Tibial nerve (tissue), 4 donors: ENCODE measurements around the gene UTP11. TPM values are rescaled to one million over a fixed set of nuclear protein-coding genes. Genes with fewer than 3 reads are reported as not detected.
A peak's percentile ranks its signal among the peaks of the same experiment; 100 is the strongest.

Experiments used
- DNase-seq, 2 donors: peaks; one replicate each; pipeline ENCODE4 v3.0.0-alpha.2; 2019; ENCODE audit warnings: low spot score in 2 of 2
- H3K27ac ChIP-seq, 4 donors: fragments of 200-600 bp; sonication (generic) in 3 of 4; one replicate each; pipeline ENCODE4 v1.5.1; 2017 to 2019; ENCODE audit warnings: mild to moderate bottlenecking in 1 of 4
- H3K27me3 ChIP-seq, 2 donors: fragments of 200-600 bp; sonication (generic) in 1 of 2; one replicate each; pipeline versions ENCODE4 v1.5.1 to v1.6.0; 2017 to 2019
- H3K36me3 ChIP-seq, 3 donors: fragments of 200-600 bp; sonication (generic); one replicate each; pipeline ENCODE4 v1.5.1; 2018 to 2019
- H3K4me1 ChIP-seq, 4 donors: fragments of 200-600 bp; sonication (generic) in 3 of 4; one replicate each; pipeline ENCODE4 v1.5.1; 2017 to 2019
- H3K4me3 ChIP-seq, 4 donors: fragments of 200-600 bp; sonication (generic) in 3 of 4; one replicate each; pipeline ENCODE4 v1.5.1; 2017 to 2019; ENCODE audit warnings: mild to moderate bottlenecking in 1 of 4, moderate library complexity in 1 of 4
- H3K9me3 ChIP-seq, 4 donors: fragments of 200-600 bp; sonication (generic) in 3 of 4; one replicate each; pipeline ENCODE4 v1.5.1; 2017 to 2019
- EP300 ChIP-seq, 2 donors: sonication (generic); formaldehyde crosslinking; IDR thresholded peaks; one replicate each; pipeline ENCODE4 v1.6.1; 2017; ENCODE audit warnings: antibody characterized with exemption in 2 of 2, mild to moderate bottlenecking in 1 of 2
- POLR2A ChIP-seq, 2 donors: fragments of 450-650 bp; IDR thresholded peaks; one replicate each; pipeline ENCODE4 v1.6.1; 2017; ENCODE audit warnings: antibody characterized with exemption in 2 of 2, mild to moderate bottlenecking in 2 of 2, moderate library complexity in 2 of 2
- WGBS, 2 donors: methylation state at CpG; one replicate each; pipeline ENCODE4 v1.1.5; 2018; 5-methylcytosine and 5-hydroxymethylcytosine counted together
- total RNA-seq, 4 donors: library from RNA; depleted of rRNA; stranded (reverse); fragments of >200 nt; gene quantifications; one replicate each; pipeline ENCODE4 v1.1.0, GENCODE V29; 2016
- TF ChIP-seq, protein P1 (sequence below), 5 experiments: fragments of 200-600 bp in 3 of 5; fragments of 450-650 bp in 2 of 5; sonication (generic) in 3 of 5; IDR thresholded peaks; one replicate each; pipeline ENCODE4 v1.5.1; 2016 to 2019; ENCODE audit warnings: antibody characterized with exemption in 5 of 5, mild to moderate bottlenecking in 3 of 5, moderate library complexity in 2 of 5

UTP11 gene
- total RNA-seq, 4 donors from 2014 or later = 16.5 to 36.8 (median 25.7) TPM

DNA sequence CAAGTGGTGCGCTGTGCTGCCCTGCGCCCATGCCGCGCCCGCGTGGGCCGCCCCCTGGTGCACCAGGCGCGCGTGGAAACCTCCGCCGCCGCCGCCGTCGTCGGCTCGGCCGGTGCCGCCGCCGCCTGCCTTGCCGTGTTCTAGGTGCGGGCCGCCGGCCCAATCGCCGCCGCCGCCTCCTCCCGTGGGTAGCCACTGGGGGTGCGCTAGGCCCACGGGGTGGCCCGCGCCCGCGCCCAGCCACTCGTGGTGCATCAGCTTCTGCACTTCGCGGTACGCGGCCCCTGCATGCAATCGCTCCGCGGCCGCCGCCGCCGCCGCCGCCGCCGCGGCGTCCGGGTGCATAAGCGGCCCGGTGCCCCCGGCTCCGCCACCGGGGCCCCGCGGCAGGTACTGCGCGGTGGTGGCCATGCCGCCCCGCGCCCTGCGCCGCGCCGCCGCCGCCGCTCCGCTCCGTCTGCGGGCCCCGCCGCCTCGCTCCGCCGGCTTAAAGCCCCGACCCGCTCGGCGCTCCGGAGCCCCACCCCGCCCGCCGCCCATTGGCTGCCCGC lies 33.9 kb downstream of the UTP11 start, which contains the start of gene POU3F1:
POU3F1 (minus strand) TSS at position 461 of the 551 bp plus-strand sequence; CDS start at position 411, 50 bp downstream.
- no peak for DNase-seq
- no peaks in the 10 kb centered on the region for H3K9me3 ChIP-seq
- WGBS, 2 donors = 0 to 2% methylated on average over 7 to 24 of the region's 92 CpGs
- peaks cover 0 to 41% of the 10 kb centered on the region in 2 donors for H3K27me3 ChIP-seq
- H3K36me3 ChIP-seq = peaks cover 0 to 4% (median 0%) of the 10 kb centered on the region in 3 donors
- peak within 1 kb of the TSS; percentile 48 to 79 (median 62) for H3K4me3 ChIP-seq
- peaks cover 0 to 58% (median 12%) of the 10 kb centered on the region in 4 donors for H3K4me1 ChIP-seq
- TF ChIP-seq, protein P1, sequence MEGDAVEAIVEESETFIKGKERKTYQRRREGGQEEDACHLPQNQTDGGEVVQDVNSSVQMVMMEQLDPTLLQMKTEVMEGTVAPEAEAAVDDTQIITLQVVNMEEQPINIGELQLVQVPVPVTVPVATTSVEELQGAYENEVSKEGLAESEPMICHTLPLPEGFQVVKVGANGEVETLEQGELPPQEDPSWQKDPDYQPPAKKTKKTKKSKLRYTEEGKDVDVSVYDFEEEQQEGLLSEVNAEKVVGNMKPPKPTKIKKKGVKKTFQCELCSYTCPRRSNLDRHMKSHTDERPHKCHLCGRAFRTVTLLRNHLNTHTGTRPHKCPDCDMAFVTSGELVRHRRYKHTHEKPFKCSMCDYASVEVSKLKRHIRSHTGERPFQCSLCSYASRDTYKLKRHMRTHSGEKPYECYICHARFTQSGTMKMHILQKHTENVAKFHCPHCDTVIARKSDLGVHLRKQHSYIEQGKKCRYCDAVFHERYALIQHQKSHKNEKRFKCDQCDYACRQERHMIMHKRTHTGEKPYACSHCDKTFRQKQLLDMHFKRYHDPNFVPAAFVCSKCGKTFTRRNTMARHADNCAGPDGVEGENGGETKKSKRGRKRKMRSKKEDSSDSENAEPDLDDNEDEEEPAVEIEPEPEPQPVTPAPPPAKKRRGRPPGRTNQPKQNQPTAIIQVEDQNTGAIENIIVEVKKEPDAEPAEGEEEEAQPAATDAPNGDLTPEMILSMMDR (IDR thresholded peaks at IDR 0.05) = peak in 1 of 5 experiments; percentile 20
- no peak for TF ChIP-seq EP300 (IDR thresholded peaks at IDR 0.05)
- peak; percentile 26 to 50 for TF ChIP-seq POLR2A (IDR thresholded peaks at IDR 0.05)
- H3K27ac ChIP-seq = peak within 1 kb of the TSS; percentile 47 to 95 (median 80)

DNA sequence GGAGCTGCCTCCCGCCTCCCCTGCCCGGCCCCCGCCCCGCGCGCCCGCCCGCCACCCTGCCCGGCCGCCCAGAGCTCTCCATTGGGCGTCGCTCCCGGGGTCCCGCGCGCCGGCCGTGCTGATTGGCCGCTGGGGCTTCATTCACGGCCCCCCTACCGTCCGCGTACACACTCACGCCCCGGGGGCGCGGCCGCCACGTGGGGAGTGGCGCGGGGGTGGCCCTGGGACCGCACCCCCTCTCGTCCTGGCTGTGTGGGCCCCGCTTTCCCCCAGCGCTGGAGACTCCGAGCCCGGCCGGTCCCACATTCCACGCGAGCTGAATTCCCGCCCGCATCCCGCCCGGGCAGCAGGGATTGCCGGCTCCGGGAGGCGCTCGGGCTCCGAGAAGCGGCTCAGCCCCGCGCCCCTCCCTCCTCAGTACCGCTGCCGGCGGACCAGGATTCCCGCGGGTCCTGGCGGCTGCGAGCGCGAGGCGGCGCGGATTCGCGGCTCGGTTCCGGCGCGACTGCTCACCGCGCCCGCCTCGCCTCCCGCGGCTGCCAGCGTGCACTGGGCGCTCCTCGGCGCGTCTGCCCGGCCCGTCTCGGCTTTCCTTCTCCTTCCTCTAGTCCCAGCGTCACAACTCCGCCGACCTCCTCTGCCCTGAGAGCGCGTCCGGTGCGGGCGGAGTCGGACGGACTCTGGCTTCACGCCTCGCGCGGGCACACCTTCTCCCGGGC lies 34.5 kb downstream of the UTP11 start:
- 0 to 1% methylated on average over 3 to 37 of the region's 99 CpGs for whole genome bisulfite sequencing, 2 donors
- H3K27ac ChIP-seq = peak overlapping the region; percentile 45 to 86 (median 60)

DNA sequence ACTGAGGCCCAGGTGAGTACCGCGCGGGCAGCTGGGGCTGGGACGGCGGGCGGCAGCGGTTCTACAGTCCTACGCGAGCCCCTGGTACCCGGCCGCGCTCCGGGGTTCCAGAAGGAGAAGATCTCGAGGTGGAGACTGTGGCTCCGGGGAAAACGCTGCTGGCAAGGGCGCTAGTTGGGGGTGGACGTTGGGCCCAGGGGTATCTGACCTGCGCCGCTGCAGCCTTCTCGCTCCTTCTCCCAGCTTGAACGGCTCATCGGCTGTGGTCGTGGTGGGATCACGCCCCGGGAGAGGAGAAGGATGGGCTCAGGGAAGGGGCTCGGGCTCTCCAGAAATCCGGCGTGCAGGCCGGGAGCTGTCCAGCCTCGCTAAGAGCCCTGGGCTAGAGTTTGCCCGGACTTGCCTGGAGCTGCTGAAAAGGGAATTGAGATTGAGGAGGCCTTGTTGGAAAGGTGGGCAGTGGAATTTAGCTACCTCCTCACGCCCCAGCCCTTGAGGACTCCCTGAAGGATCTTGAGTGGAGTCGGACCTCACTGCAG lies 35.1 kb downstream of the UTP11 start:
- H3K9me3 ChIP-seq = no peaks in the 10 kb centered on the region
- TF ChIP-seq POLR2A (IDR thresholded peaks at IDR 0.05) (no peak), EP300 (IDR thresholded peaks at IDR 0.05) (no peak)
- TF ChIP-seq, protein P1 (IDR thresholded peaks at IDR 0.05) = no peak
- peaks cover 0 to 63% (median 12%) of the 10 kb centered on the region in 4 donors for H3K4me1 ChIP-seq
- WGBS, 2 donors = 9 to 37% methylated on average over 7 to 24 of the region's 34 CpGs
- H3K27ac ChIP-seq = peak overlapping the region; percentile 45 to 86 (median 60)
- H3K27me3 ChIP-seq = peaks cover 0 to 28% of the 10 kb centered on the region in 2 donors
- peak overlapping the region; percentile 48 to 79 (median 62) for H3K4me3 ChIP-seq
- no peak for DNase-seq
- peaks cover 0 to 4% (median 0%) of the 10 kb centered on the region in 3 donors for H3K36me3 ChIP-seq

More for the DNA sequence above, 34.5 kb downstream of the UTP11 start:
- Histone ChIP-seq H3K36me3 (peaks cover 0 to 4% (median 0%) of the 10 kb centered on the region in 3 donors), H3K27me3 (peaks cover 0 to 35% of the 10 kb centered on the region in 2 donors), H3K9me3 (no peaks in the 10 kb centered on the region), H3K4me1 (peaks cover 0 to 63% (median 12%) of the 10 kb centered on the region in 4 donors), H3K4me3 (peak overlapping the region; percentile 48 to 79 (median 62))
- peak; percentile 72 to 78 for DNase-seq
- no peak for TF ChIP-seq POLR2A (IDR thresholded peaks at IDR 0.05)
- peak in 1 of 2 donors; percentile 78 for TF ChIP-seq EP300 (IDR thresholded peaks at IDR 0.05)
- TF ChIP-seq, protein P1 (IDR thresholded peaks at IDR 0.05) = peak in 3 of 5 experiments; percentile 25 to 49 (median 41)

DNA sequence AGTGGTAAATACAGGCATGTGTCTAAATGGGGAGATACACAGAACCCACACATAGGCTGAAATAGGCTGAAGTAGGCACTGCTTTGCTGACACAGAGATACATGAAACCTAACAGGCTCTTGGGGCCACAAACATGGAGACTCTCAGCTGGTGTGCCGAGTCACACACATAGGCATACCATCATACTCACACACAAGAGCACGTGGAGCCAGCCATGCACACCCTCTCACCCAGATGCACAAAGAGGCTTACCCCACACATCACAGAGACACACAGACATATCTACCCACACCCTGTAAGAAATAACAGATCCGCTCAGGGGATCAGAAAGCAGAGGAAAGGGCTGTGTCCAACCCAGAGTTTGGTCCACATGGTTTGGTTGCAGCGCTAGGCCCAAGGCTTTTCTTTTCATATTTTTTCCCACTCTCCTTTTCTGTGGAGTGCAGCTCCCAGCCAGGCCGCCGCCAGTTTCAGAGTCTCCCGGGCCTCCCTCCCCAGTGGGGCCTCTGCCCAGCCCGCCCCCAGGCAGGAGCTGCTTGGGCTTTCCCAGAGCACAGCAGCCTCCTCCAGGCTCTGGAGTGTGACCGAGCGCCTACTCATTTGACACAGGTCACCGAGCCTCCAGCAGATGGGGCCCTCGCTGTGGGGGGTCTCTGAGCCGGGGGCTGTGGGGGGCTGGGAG lies 38.0 kb downstream of the UTP11 start:
- Histone ChIP-seq H3K9me3 (no peaks in the 10 kb centered on the region), H3K36me3 (peaks cover 0 to 1% (median 0%) of the 10 kb centered on the region in 3 donors), H3K4me1 (peaks cover 0 to 55% (median 5%) of the 10 kb centered on the region in 4 donors), H3K4me3 (no peak overlapping the region), H3K27ac (peak overlapping the region in 2 of 4 donors; percentile 7 to 53), H3K27me3 (peaks cover 0 to 2% of the 10 kb centered on the region in 2 donors)
- TF ChIP-seq EP300 (IDR thresholded peaks at IDR 0.05) = no peak
- no peak for TF ChIP-seq POLR2A (IDR thresholded peaks at IDR 0.05)
- TF ChIP-seq, protein P1 (IDR thresholded peaks at IDR 0.05) = no peak
- 27 to 39% methylated on average over 12 to 13 of the region's 13 CpGs for WGBS, 2 donors
- no peak for DNase-seq
